GM18951 (cell line): ENCODE results near the gene ANXA6.

Source experiments
- POLR2A ChIP-seq: IDR thresholded peaks from 4 replicates; pipeline ENCODE4 v1.6.1; 2011; ENCODE audit warnings: mild to moderate bottlenecking; ENCODE audit not compliant: insufficient read length, insufficient read depth; ENCODE audit errors: extremely low read depth
- in situ Hi-C: fragments of 300-500 bp; cut with MboI; formaldehyde crosslinking; loops from one replicate; pipeline ENCODE4 v1.12.0; 2022; ENCODE audit warnings: low sequenced_read_pairs, mixed read lengths, inconsistent platforms; ENCODE audit not compliant: unreplicated experiment

ANXA6 gene

DNA sequence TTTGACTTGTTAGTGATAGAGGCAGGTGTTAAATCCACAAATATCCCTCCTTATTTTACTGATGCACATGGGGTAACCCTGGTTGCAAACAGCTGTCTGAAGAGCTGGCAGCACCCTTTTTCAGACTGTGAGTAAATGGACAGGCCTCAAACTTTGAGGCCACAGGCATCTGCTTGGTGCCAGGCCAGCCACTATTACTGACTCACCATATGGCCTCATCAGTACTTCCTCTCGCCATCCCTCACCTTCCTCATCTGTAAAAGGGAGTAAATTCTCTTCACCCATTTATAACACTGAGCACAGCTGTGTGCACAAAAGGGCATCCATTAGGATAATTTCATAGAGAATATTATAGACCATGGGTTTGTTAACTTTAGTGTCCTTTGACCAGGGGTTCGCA, 64.8 kb downstream of the ANXA6 start:
- in situ Hi-C loops = no loop called here
- TF ChIP-seq POLR2A = no peak

DNA sequence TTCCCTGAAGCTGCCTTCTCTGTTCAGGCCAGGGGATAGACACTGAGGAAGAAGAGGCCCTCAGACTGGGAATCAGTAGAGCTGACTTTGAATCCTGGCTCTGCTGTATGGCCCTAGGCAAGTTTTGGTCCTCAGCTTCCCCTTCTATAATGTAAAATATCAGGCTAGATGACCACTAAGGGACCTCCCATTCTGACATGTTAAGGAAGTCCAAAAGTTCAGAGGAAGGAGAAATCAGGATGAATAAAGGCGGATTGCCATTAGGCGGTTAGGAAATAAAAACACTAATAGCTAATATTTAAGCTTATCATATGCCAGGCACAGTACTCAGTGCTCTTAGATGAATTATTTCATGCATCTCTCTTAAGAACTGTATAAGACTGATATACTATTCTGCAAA, 67.9 kb downstream of the ANXA6 start:
- no peak for TF ChIP-seq POLR2A
- in situ Hi-C loops = no loop called here

GRCh38 chr5:151088986-151089385, 68.6 kb downstream of the ANXA6 start:
- in situ Hi-C loops = no loop called here
- no peak for TF ChIP-seq POLR2A

DNA sequence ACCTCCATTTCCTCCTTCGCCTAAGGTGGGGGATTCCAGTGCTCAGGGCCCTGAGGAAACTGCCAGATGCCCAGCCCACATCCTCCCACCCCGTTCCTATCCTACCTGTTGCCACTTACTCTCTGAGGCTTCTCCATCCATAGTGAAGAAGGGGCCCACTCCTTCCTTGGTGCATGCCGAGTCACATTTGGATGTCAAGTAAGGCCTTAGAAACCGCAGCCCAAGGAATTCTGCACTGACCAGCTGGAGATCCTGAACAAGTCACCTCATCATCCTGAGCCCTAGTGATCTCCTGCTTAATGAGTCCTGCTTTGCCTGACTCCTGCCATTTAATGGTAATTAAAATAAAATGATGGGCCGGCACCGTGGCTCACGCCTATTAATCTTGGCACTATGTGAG, 70.1 kb downstream of the ANXA6 start:
- in situ Hi-C loops = no loop called here
- TF ChIP-seq POLR2A = no peak

DNA sequence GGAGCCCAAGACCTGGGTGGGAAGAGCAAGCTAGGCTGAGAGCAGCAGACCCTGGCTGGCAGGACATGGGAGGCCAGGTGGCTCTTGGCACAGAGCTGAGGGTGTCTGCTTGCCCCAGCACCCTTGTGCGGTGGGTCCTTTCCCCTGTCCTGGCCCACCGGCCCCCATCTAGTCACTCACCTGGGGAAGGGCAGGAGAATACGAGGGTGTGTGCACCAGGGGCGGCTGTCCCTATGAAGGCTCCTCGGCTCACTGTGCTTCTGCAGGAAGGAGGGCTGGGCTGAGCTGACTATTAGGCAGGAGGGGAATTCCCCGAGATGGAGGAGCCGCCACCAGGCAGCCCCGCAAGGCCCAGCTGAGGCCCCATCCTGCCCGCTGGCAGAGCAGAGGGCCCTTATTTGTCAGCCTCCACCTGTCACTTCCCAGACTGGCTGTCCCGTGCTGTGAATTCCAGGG, 70.6 kb downstream of the ANXA6 start:
- peak; percentile 76 for TF ChIP-seq POLR2A
- in situ Hi-C loops = no loop called here

- in situ Hi-C loops = no loop called here
Observed at GRCh38 chr5:151086192-151086869, 71.2 kb downstream of the ANXA6 start.

DNA sequence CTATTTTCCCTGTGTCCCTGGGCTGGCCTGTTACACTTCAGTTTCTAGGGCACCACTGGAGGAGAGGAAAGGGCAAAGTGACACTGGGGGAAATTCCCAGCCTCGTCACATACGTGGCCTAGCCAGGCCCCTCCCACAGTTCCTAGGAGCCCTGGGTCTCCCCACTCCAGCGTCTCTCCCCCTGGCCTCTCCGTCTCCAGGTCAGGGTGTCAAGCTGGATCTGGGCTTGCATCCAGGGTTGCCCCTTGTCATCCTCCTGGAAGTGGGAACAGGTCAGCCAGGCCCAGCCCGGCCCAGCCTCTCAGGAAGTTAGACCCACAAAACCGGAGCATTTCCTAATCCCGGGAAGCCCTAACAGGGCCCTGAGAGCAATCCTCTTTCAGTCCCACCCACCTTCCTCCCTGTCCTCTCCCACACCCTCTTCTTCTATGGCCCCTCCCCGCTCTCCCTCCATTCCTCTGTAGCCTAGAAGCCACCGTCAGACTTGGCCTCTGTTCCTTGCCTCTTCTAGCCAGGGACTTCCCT, 72.0 kb downstream of the ANXA6 start:
- peak; percentile 43 for TF ChIP-seq POLR2A
- in situ Hi-C loops = no loop called here

More at GRCh38 chr5:151086192-151086869, 71.2 kb downstream of the ANXA6 start:
- no peak for TF ChIP-seq POLR2A

DNA sequence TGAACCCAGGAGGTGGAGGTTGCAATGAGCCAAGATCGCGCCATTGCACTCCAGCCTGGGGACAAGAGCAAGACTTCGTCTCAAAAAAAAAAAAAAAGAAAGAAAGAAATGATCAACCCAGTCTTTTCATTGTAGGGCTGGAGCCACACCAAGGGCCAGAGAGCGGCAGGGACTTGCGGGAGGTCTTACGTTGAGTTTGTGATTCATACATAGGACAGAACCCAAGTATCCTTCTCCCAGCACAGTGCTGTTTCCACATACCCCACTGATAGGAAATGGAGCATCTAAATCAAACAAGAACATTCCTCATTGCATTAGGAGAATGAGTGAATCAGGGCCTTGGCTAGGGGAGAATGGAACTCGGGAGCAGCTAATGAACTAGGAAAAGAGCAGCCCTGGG, 73.2 kb downstream of the ANXA6 start:
- in situ Hi-C loops = no loop called here
- no peak for TF ChIP-seq POLR2A

GRCh38 chr5:151083081-151083676, 74.4 kb downstream of the ANXA6 start:
- in situ Hi-C loops = no loop called here
- peak; percentile 33 for TF ChIP-seq POLR2A

DNA sequence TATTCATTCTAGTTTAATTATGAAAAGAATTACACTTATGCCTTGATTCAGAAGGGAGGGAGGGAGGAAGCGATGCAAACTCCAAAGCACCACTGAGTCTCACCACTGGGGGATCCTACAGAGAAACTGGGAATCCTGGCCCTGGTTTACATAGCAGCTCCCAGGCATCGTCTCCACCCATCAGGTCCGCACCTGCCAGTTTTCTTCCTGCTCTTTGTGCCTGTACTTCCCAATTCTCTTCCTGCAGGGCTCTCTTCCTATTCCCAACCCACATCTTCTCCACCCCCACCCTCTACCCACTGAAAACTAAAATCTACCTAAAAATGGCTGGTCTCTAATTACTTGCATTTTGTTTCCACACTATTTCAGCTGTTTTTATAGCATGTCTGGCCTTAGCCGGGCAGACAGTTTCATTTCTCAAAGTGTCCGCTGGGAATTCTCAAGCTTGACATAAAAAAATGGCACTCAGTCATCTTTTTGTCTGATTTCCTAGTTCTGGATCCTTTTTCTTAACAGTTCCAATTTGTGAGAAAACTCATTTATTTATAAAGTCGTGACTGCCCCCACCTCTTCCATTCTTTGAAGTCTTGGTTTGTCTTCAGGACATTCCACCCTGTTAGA, 75.2 kb downstream of the ANXA6 start:
- in situ Hi-C loops = no loop called here
- no peak for TF ChIP-seq POLR2A

DNA sequence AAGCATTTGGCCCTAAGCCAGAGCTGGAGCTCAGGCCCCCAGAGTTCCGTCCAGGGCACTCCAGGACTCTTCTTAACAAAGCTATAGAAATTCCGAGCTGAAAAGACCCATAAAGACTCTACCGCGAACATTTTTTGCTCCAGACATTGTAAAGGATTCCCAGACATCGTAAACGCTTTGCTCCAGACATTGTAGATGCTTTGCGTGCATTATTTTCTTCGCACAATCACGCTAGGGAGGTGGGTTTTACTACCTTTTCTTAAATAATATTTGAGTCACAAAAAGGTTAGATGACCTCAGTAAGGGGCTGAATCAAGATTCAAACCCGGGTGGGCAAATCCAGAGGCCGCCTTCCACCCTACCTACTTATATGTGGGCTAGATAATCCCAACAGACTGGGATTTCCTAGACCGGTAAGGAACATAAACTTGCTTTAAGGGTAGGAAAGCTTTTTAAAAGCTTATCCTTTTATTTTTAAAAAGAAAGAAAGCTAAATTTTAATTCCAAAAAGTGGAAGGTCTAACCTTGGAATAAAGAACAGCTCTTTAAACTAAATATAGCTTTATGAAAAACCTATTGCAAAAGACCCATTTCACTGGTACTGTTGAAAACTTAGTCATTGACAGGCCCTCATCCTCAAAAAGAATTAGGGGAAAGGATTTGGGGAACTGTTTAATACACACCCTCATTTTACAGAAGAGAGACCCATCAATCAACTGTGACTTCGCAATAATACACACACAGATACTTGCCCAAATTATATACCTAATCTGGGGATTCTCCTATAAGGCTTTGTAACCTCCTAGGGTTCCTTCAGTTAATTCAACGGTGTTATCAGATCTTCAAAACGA, 75.9 kb downstream of the ANXA6 start:
- in situ Hi-C loops = no loop called here
- TF ChIP-seq POLR2A = no peak

DNA sequence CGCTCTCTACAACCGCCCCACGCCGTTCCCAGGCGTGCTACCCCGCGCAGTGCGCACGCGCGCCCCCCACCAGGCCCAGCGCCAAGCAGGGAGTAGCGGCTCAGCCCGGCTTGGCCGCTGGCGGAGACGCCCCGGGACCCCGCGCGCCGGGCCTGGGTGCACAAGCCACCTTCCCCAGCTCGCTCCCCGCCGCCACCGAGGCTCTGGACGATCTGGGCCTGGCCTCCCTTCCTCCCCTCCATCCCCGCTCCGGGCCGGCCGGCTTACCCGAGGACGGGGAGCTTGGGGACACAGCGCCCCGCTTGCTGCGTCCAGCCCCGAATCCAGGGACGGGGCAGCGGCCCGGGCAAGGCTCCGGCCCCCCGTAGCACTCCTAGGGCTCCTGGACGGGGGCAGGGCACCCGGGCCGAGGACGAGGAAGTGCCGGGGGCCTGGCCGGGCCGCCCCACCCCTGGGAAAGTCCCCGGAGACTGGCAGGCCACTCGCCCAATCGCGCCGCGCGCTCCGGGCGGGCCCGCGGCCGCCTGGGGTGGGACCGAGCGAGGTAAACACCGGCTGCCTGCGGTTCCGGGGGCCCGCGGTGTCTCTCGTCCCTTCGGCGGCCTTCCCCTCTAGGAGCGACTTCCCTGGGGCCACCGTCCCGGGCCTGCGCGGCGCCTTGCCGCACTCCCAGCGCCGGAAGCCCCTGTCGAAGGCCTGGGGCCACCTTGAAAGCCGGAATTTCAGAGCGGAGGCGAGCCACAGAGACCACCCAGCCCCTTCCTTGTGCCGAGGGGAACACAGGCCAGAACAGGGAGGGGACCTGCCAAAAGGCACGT, 76.8 kb downstream of the ANXA6 start, which contains the start of gene TNIP1:
Gene TNIP1, minus strand, starts transcription at position 422 of the 818 bp plus-strand sequence. CDS start 15,939 bp downstream, outside the sequence.
- in situ Hi-C loops = no loop called here
- peak; percentile 77 for TF ChIP-seq POLR2A
